ENCODE measurements around the gene DNAJC7. TPM values are rescaled to one million over a fixed set of nuclear protein-coding genes. Genes with fewer than 3 reads are reported as not detected.

Gene DNAJC7
- total RNA-seq, 2 donors from 2014 or later, result 61.2 to 80.6 TPM

GRCh38 chr17:41992576-41992975 lies 24.7 kb downstream of the DNAJC7 start:
- no peaks in the 10 kb centered on the region for H3K9me3 ChIP-seq
- no peak overlapping the region for H3K4me3 ChIP-seq
- no peak overlapping the region for H3K27ac ChIP-seq
- ATAC-seq (ENCODE audit: insufficient number of reproducible peaks, low FRiP score, low read depth), result no peak
- H3K36me3 ChIP-seq, result peaks cover 74% of the 10 kb centered on the region
- no peak for TF ChIP-seq CTCF (IDR thresholded peaks at IDR 0.05)
- H3K4me1 ChIP-seq (ENCODE audit: control insufficient read depth in 1 of 2, low read depth in 2 of 2), result no peaks in the 10 kb centered on the region
- no peaks in the 10 kb centered on the region for H3K27me3 ChIP-seq (replicated peaks; ENCODE audit: insufficient read depth)
- no peak for DNase-seq (ENCODE audit: low spot score)

GRCh38 chr17:41989702-41990419 lies 27.4 kb downstream of the DNAJC7 start:
- ATAC-seq (ENCODE audit: insufficient number of reproducible peaks, low FRiP score, low read depth) (no peak), DNase-seq (ENCODE audit: low spot score) (no peak)
- H3K27ac ChIP-seq, result no peak overlapping the region
- H3K36me3 ChIP-seq, result peaks cover 63% of the 10 kb centered on the region
- no peaks in the 10 kb centered on the region for H3K27me3 ChIP-seq (replicated peaks; ENCODE audit: insufficient read depth)
- no peak overlapping the region for H3K4me3 ChIP-seq
- TF ChIP-seq CTCF (IDR thresholded peaks at IDR 0.05), result no peak
- H3K9me3 ChIP-seq, result no peaks in the 10 kb centered on the region
- no peaks in the 10 kb centered on the region for H3K4me1 ChIP-seq (ENCODE audit: control insufficient read depth in 1 of 2, low read depth in 2 of 2)

GRCh38 chr17:41988418-41988817 lies 28.8 kb downstream of the DNAJC7 start:
- Histone ChIP-seq H3K27me3 (replicated peaks; ENCODE audit: insufficient read depth) (no peaks in the 10 kb centered on the region), H3K27ac (no peak overlapping the region), H3K9me3 (no peaks in the 10 kb centered on the region), H3K36me3 (peaks cover 64% of the 10 kb centered on the region), H3K4me1 (ENCODE audit: control insufficient read depth in 1 of 2, low read depth in 2 of 2) (no peaks in the 10 kb centered on the region), H3K4me3 (no peak overlapping the region)
- no peak for TF ChIP-seq CTCF (IDR thresholded peaks at IDR 0.05)
- no peak for ATAC-seq (ENCODE audit: insufficient number of reproducible peaks, low FRiP score, low read depth)
- no peak for DNase-seq (ENCODE audit: low spot score)

- H3K36me3 ChIP-seq, result peaks cover 61% of the 10 kb centered on the region
- no peaks in the 10 kb centered on the region for H3K9me3 ChIP-seq
- no peak for TF ChIP-seq CTCF (IDR thresholded peaks at IDR 0.05)
- H3K27ac ChIP-seq, result no peak overlapping the region
- H3K4me3 ChIP-seq, result no peak overlapping the region
- no peak for ATAC-seq (ENCODE audit: insufficient number of reproducible peaks, low FRiP score, low read depth)
- H3K27me3 ChIP-seq (replicated peaks; ENCODE audit: insufficient read depth), result no peaks in the 10 kb centered on the region
- no peaks in the 10 kb centered on the region for H3K4me1 ChIP-seq (ENCODE audit: control insufficient read depth in 1 of 2, low read depth in 2 of 2)
- DNase-seq (ENCODE audit: low spot score), result no peak
These were observed 29.6 kb downstream of the DNAJC7 start for GRCh38 chr17:41987642-41988041.

GRCh38 chr17:41986634-41987033 lies 30.6 kb downstream of the DNAJC7 start:
- no peak for TF ChIP-seq CTCF (IDR thresholded peaks at IDR 0.05)
- Histone ChIP-seq H3K9me3 (no peaks in the 10 kb centered on the region), H3K27ac (no peak overlapping the region), H3K36me3 (peaks cover 56% of the 10 kb centered on the region), H3K4me1 (ENCODE audit: control insufficient read depth in 1 of 2, low read depth in 2 of 2) (no peaks in the 10 kb centered on the region), H3K27me3 (replicated peaks; ENCODE audit: insufficient read depth) (no peaks in the 10 kb centered on the region), H3K4me3 (no peak overlapping the region)
- ATAC-seq (ENCODE audit: insufficient number of reproducible peaks, low FRiP score, low read depth), result no peak
- no peak for DNase-seq (ENCODE audit: low spot score)
